HEK293 (cell line): Measurements from ENCODE around the gene FAF2.

ENCODE experiments used
- SALL2 ChIP-seq: fragments of 450-650 bp; formaldehyde crosslinking; IDR thresholded peaks from 2 replicates; pipeline ENCODE4 v1.5.0; 2017; ENCODE audit warnings: missing biosample characterization, mild to moderate bottlenecking, missing genetic modification characterization, borderline replicate concordance
- ZNF544 ChIP-seq: fragments of 450-650 bp; formaldehyde crosslinking; IDR thresholded peaks from 2 replicates; pipeline ENCODE4 v1.5.0; 2017; ENCODE audit warnings: missing biosample characterization, missing genetic modification characterization
- TF ChIP-seq, protein P1 (sequence below): fragments of 450-650 bp; formaldehyde crosslinking; IDR thresholded peaks from 2 replicates; pipeline ENCODE4 v1.5.1; 2016; ENCODE audit warnings: missing biosample characterization, missing genetic modification characterization
- TF ChIP-seq, protein P2 (sequence below): fragments of 450-650 bp; formaldehyde crosslinking; IDR thresholded peaks from 2 replicates; pipeline ENCODE4 v1.5.1; 2016; ENCODE audit warnings: missing biosample characterization, missing genetic modification characterization
- TF ChIP-seq, protein P3 (sequence below): fragments of 450-650 bp; formaldehyde crosslinking; IDR thresholded peaks from 2 replicates; pipeline ENCODE4 v1.5.1; 2016; ENCODE audit warnings: missing biosample characterization, missing genetic modification characterization
- TF ChIP-seq, protein P4 (sequence below): sonication (generic); formaldehyde crosslinking; IDR thresholded peaks from 2 replicates; pipeline ENCODE4 v1.8.1; 2022; ENCODE audit warnings: mild to moderate bottlenecking, moderate library complexity, missing genetic modification reagents

DNA sequence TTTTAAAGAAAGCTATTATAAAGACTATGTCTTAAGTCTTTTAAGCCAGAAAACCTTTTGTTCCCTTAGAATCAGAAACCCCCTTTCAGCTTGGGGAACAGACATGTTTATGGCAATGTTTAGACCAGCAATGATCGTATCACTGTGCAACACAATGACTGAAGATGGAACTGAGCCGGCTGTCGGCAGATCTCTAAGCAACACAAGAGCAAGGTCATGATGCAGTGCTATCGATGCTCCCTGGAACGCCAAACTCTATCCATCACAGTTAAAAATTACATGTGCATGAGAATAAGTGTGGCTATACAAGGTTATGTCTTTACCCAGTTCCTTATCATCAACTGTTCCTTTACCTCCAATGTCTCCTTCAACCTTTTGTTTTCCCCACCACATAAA is 90.8 kb downstream of the FAF2 start:
- TF ChIP-seq, protein P1, sequence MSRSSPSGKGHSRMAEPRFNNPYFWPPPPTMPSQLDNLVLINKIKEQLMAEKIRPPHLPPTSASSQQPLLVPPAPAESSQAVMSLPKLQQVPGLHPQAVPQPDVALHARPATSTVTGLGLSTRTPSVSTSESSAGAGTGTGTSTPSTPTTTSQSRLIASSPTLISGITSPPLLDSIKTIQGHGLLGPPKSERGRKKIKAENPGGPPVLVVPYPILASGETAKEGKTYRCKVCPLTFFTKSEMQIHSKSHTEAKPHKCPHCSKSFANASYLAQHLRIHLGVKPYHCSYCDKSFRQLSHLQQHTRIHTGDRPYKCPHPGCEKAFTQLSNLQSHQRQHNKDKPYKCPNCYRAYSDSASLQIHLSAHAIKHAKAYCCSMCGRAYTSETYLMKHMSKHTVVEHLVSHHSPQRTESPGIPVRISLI = no peak
- TF ChIP-seq, protein P2, sequence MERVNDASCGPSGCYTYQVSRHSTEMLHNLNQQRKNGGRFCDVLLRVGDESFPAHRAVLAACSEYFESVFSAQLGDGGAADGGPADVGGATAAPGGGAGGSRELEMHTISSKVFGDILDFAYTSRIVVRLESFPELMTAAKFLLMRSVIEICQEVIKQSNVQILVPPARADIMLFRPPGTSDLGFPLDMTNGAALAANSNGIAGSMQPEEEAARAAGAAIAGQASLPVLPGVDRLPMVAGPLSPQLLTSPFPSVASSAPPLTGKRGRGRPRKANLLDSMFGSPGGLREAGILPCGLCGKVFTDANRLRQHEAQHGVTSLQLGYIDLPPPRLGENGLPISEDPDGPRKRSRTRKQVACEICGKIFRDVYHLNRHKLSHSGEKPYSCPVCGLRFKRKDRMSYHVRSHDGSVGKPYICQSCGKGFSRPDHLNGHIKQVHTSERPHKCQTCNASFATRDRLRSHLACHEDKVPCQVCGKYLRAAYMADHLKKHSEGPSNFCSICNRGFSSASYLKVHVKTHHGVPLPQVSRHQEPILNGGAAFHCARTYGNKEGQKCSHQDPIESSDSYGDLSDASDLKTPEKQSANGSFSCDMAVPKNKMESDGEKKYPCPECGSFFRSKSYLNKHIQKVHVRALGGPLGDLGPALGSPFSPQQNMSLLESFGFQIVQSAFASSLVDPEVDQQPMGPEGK (tag by site-specific recombination) = no peak
- no peak for TF ChIP-seq SALL2
- TF ChIP-seq, protein P3, sequence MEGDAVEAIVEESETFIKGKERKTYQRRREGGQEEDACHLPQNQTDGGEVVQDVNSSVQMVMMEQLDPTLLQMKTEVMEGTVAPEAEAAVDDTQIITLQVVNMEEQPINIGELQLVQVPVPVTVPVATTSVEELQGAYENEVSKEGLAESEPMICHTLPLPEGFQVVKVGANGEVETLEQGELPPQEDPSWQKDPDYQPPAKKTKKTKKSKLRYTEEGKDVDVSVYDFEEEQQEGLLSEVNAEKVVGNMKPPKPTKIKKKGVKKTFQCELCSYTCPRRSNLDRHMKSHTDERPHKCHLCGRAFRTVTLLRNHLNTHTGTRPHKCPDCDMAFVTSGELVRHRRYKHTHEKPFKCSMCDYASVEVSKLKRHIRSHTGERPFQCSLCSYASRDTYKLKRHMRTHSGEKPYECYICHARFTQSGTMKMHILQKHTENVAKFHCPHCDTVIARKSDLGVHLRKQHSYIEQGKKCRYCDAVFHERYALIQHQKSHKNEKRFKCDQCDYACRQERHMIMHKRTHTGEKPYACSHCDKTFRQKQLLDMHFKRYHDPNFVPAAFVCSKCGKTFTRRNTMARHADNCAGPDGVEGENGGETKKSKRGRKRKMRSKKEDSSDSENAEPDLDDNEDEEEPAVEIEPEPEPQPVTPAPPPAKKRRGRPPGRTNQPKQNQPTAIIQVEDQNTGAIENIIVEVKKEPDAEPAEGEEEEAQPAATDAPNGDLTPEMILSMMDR (tag by site-specific recombination) = no peak
- TF ChIP-seq, protein P4, sequence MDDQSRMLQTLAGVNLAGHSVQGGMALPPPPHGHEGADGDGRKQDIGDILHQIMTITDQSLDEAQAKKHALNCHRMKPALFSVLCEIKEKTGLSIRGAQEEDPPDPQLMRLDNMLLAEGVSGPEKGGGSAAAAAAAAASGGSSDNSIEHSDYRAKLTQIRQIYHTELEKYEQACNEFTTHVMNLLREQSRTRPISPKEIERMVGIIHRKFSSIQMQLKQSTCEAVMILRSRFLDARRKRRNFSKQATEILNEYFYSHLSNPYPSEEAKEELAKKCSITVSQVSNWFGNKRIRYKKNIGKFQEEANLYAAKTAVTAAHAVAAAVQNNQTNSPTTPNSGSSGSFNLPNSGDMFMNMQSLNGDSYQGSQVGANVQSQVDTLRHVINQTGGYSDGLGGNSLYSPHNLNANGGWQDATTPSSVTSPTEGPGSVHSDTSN (CRISPR knock-in tag) = no peak
- TF ChIP-seq ZNF544 (tag by site-specific recombination) = no peak
